SJCRH30 (cell line): ENCODE results near the gene MYT1. TPM values are rescaled to one million over a fixed set of nuclear protein-coding genes. Genes with fewer than 3 reads are reported as not detected.
A peak's percentile ranks its signal among the peaks of the same experiment; 100 is the strongest.
"Not testable (repeated sequence)": the region's sequence is repeated elsewhere in the genome, so short reads cannot be mapped to it uniquely, and the experiment has no call there.

Source experiments
- DNase-seq, 2 experiments: peaks; one replicate each; pipeline ENCODE4 v3.0.0-alpha.2; 2015 to 2020
- H3K27ac ChIP-seq: fragments of 250-450 bp; sonication (Bioruptor Pico); 2 replicates; pipeline ENCODE4 v1.5.1; 2020; ENCODE audit warnings: mild to moderate bottlenecking, moderate library complexity
- H3K27me3 ChIP-seq: fragments of 250-450 bp; sonication (Bioruptor Pico); 2 replicates; pipeline ENCODE4 v1.5.1; 2020; ENCODE audit warnings: mild to moderate bottlenecking, moderate library complexity
- H3K36me3 ChIP-seq: fragments of 250-450 bp; sonication (Bioruptor Pico); 2 replicates; pipeline ENCODE4 v1.5.1; 2020; ENCODE audit warnings: mild to moderate bottlenecking, moderate library complexity
- H3K4me1 ChIP-seq: fragments of 250-450 bp; sonication (Bioruptor Pico); 2 replicates; pipeline ENCODE4 v1.5.1; 2020; ENCODE audit warnings: mild to moderate bottlenecking, moderate library complexity
- H3K4me3 ChIP-seq: fragments of 250-450 bp; sonication (Bioruptor Pico); 2 replicates; pipeline ENCODE4 v1.5.1; 2020; ENCODE audit warnings: mild to moderate bottlenecking, moderate library complexity
- H3K9me3 ChIP-seq: fragments of 250-450 bp; sonication (Bioruptor Pico); replicated peaks from 2 replicates; pipeline ENCODE4 v1.5.1; 2020; ENCODE audit warnings: mild to moderate bottlenecking, moderate library complexity
- total RNA-seq: library from RNA; depleted of rRNA; stranded (reverse); fragments of >200 nt; shearing (Covaris generic); gene quantifications from 2 replicates; pipeline ENCODE4 v1.2.3, GENCODE V29; 2014; rRNA removed

MYT1 gene
- total RNA-seq, 1 experiment from 2014 or later: not detected

DNA sequence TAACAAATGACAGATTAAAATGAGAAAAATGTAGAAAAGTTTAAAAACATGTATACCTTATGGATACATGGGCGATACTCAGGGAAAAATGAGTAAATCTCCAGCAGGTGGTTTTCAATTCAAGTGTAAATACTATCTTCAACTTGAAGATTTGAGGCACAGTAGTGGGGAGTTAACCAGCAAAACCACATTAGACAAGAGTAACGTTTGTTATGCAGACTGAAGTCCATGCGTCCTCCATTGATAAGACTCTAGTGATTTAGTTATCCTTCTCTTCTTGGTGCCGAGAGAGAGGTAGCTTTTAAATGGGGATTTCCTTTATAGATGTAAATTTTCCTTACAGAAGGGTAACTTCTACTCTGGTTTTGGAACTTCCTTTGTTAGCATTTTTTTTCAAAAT lies 119.4 kb downstream of the MYT1 start:
- Histone ChIP-seq H3K4me1 (no peaks in the 10 kb centered on the region), H3K4me3 (no peak overlapping the region), H3K27me3 (peaks cover 6% of the 10 kb centered on the region), H3K36me3 (no peaks in the 10 kb centered on the region), H3K27ac (no peak overlapping the region), H3K9me3 (peaks cover 10% of the 10 kb centered on the region)
- DNase-seq: no peak

DNA sequence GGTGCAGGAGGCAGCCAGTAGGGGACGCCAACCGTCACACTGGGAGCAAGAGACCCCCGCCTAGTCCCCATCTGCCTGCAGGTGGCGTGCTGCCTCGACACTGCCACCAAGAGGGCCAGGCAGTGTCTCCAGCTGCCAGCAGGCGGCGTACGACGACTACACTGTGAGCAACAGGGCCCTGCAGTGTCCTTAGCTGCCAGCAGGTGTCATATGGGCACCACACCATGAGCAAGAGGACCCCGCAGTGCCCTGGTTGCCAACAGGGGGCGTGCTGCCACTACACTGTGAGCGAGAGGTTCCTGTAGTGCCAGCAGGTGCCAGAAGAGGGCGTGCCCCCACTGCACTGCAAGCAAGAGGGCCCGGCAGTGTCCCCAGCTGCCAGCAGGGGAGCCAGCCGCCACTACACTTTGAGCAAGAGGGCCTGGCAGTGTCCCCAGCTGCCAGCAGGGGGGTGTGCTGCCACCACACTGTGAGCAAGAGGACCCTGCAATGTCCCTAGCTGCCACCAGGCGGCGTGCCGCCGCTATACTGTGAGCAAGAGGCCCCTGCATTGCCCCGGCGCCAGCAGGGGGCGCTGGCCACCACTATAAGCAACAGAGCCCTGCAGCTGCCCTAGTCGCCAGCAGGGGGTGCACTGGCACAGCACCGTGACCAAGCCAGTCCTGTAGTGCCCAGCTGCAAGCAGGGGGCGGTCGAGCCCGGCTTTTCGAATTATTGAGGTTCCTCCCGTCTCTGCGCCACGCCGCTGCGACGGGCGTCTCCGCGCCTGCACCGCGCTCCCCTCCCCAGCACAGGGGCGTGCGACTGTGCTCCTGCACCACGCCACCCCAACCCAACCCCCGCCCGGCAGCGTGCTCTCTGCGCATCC lies 121.6 kb downstream of the MYT1 start:
- peak; percentile 68 to 84 for DNase-seq
- not testable (repeated sequence) for H3K36me3 ChIP-seq, H3K4me3 ChIP-seq, H3K27ac ChIP-seq, H3K4me1 ChIP-seq, H3K27me3 ChIP-seq
- H3K9me3 ChIP-seq: peaks cover 10% of the 10 kb centered on the region

- H3K27ac ChIP-seq, DNase-seq, H3K27me3 ChIP-seq, H3K4me1 ChIP-seq, H3K4me3 ChIP-seq, H3K36me3 ChIP-seq: not testable (repeated sequence)
- peaks cover 10% of the 10 kb centered on the region for H3K9me3 ChIP-seq
These were observed 122.4 kb downstream of the MYT1 start for GRCh38 chr20:64286447-64287263.

DNA sequence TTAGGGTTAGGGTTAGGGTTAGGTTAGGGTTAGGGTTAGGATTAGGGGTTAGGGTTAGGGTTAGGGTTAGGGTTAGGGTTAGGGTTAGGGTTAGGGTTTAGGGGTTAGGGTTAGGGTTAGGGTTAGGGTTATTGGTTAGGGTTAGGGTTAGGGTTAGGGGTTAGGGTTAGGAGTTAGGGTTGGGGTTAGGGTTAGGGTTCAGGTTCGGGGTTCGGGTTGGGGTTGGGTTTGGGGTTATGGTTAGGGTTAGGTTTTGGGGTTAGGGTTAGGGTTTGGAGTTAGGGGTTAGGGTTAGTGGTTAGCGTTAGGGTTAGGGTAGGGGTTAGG lies 123.0 kb downstream of the MYT1 start:
- H3K27ac ChIP-seq, DNase-seq, H3K4me3 ChIP-seq, H3K36me3 ChIP-seq, H3K4me1 ChIP-seq, H3K27me3 ChIP-seq: not testable (repeated sequence)
- H3K9me3 ChIP-seq: peaks cover 10% of the 10 kb centered on the region

Other genes starting within 250 kb of the MYT1 start
- 27.1 and 35.0 TPM in 2 replicates for gene UCKL1, start 208.0 kb upstream of the MYT1 start, total RNA-seq
- gene ZNF512B, start 194.5 kb upstream of the MYT1 start, total RNA-seq: 19.1 and 19.6 TPM in 2 replicates
- 0.08 TPM in 1 of 2 replicates, not detected in the other for gene SAMD10, start 184.8 kb upstream of the MYT1 start, total RNA-seq
- 70.1 and 71.9 TPM in 2 replicates for gene PRPF6, start 183.3 kb upstream of the MYT1 start, total RNA-seq
- gene C20orf204, start 128.3 kb upstream of the MYT1 start, total RNA-seq: 2.0 and 3.0 TPM in 2 replicates
- gene SOX18, start 114.8 kb upstream of the MYT1 start, total RNA-seq: 0.13 and 0.14 TPM in 2 replicates
- gene TCEA2, start 101.3 kb upstream of the MYT1 start, total RNA-seq: 12.6 and 16.9 TPM in 2 replicates
- gene RGS19, start 84.9 kb upstream of the MYT1 start, total RNA-seq: 17.2 and 18.8 TPM in 2 replicates
- gene OPRL1, start 84.4 kb upstream of the MYT1 start, total RNA-seq: 0.28 and 0.43 TPM in 2 replicates
- not detected in 2 replicates for gene LKAAEAR1, start 80.1 kb upstream of the MYT1 start, total RNA-seq
- gene NPBWR2, start 56.9 kb upstream of the MYT1 start, total RNA-seq: not detected in 2 replicates
- gene PCMTD2, start 91.3 kb downstream of the MYT1 start, total RNA-seq: 24.2 and 31.0 TPM in 2 replicates